HG02938 (cell line): ENCODE measurements around the gene SLC38A2.
"Not testable (repeated sequence)": the region's sequence is repeated elsewhere in the genome, so short reads cannot be mapped to it uniquely, and the experiment has no call there.

Experiments
- ATAC-seq: cut with Tn5 transposase; IDR thresholded peaks from one replicate; pipeline ENCODE4 v1.9.1; 2021; ENCODE audit warnings: mild to moderate bottlenecking, moderate library complexity; ENCODE audit not compliant: unreplicated experiment

Gene SLC38A2

DNA sequence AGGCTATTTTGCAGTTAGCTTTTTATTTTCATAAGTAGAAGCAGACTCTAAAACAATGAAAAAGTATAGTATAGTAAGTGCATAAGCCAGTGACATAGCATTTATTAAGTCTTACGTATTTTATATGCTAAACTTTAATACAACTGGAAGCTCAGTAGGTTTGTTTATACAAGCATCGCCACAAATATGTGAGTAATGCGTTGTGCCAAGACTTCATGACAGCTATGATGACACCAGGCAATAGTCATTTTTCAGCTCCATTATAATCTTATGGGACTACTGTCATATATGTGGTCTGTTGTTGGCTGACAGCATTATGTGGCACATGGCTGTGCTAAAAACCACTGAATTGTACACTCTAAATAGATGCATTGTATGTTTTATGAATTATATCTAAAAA is 40.3 kb downstream of the SLC38A2 start:
- ATAC-seq: no peak

DNA sequence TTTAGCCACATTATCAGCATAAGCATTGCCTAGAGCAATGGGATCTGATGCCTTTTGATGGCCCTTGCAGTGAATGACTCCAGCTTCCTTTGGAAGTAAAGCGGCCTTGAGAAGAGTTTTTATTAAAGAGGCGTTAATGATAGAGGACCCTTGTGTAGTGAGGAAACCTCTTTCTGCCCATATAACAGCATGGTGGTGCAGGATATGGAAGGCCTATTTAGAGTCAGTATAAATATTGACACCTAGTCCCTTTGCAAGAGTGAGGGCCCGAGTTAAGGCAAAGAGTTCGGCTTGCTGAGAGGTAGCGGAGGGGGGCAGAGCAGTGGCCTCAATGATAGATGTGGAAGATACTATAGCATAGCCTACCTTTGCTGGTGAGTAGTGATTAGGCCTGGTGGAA is 47.5 kb downstream of the SLC38A2 start:
- ATAC-seq: not testable (repeated sequence)

DNA sequence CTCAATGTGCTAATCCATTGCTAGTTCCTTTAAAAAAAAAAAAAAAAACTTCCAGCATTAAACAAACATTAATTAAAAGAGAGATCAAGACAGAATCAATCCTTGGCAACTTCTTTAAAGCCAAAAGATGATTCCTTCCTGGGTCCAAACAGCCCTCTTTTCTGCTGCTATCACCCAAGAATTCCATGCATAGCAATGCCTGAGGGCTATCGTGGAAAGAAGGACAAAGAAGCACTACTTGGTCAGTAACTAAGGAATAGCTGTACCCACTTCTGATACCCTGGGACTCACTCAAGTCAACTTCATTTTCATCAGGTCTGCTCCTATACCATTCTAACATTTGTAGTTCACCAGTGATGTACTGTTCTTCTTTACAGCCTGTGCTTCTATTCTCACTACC is 51.8 kb downstream of the SLC38A2 start:
- ATAC-seq: no peak

DNA sequence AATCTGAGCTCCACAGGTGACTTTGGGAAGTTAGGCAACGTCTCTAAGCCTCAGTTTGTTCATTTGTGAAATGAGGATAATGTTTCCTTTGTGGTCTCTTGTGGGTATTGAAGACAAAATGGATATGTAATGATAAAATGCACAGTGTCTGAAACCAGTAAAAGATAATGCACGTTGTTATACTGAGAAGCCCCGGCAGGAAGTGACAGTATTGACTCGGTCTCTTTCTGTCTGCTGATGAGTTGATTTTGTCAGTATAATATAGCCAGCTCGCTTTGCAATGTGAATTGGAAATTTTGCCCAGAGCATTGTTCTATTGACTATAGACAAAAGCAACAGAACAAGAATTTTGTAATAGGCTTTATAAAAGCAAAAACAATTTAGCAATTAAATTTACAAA is 54.5 kb downstream of the SLC38A2 start:
- ATAC-seq: no peak
